ENCODE data around the gene CHMP6.

- TF ChIP-seq CTCF (IDR thresholded peaks at IDR 0.05 in 8 of 11, conservative IDR thresholded peaks at IDR 0.05 in 3 of 11) (no peak), POLR2A (IDR thresholded peaks at IDR 0.05) (no peak)
These were observed 33.6 kb downstream of the CHMP6 start for GRCh38 chr17:81025065-81025740.
